GM06990 (cell line): ENCODE results near the gene CLIP4.

Experiments used
- DNase-seq: peaks from one replicate; pipeline ENCODE4 v3.0.0-alpha.2; 2011; ENCODE audit not compliant: insufficient read length; ENCODE audit errors: extremely low read depth
- H3K27me3 ChIP-seq: replicated peaks from 2 replicates; pipeline ENCODE4 v1.6.0; 2011; ENCODE audit warnings: low read length; ENCODE audit not compliant: control insufficient read depth, insufficient read depth
- H3K36me3 ChIP-seq: 2 replicates; pipeline ENCODE4 v1.5.1; 2011; ENCODE audit warnings: low read length; ENCODE audit not compliant: control insufficient read depth, insufficient read depth
- H3K4me3 ChIP-seq: replicated peaks from 2 replicates; pipeline ENCODE4 v1.5.1; 2011; ENCODE audit warnings: low read depth, mild to moderate bottlenecking, control low read depth, low read length
- CTCF ChIP-seq: IDR thresholded peaks from 2 replicates; pipeline ENCODE4 v1.5.1; 2011; ENCODE audit warnings: low read length, control low read depth, mild to moderate bottlenecking, inconsistent platforms; ENCODE audit not compliant: insufficient read depth, poor library complexity, severe bottlenecking

Gene CLIP4

GRCh38 chr2:29226375-29226774, 111.2 kb downstream of the CLIP4 start:
- DNase-seq: no peak
- TF ChIP-seq CTCF: no peak
- Histone ChIP-seq H3K36me3 (no peaks in the 10 kb centered on the region), H3K27me3 (no peaks in the 10 kb centered on the region; the same call in 1 of the 2 replicates), H3K4me3 (no peak overlapping the region)

- TF ChIP-seq CTCF: no peak
These were observed 111.6 kb downstream of the CLIP4 start for GRCh38 chr2:29226808-29227207.

GRCh38 chr2:29227935-29228675, 112.9 kb downstream of the CLIP4 start:
- TF ChIP-seq CTCF: no peak
- H3K4me3 ChIP-seq: no peak overlapping the region
- no peaks in the 10 kb centered on the region for H3K36me3 ChIP-seq
- H3K27me3 ChIP-seq: no peaks in the 10 kb centered on the region; the same call in 1 of the 2 replicates
- no peak for DNase-seq

More at GRCh38 chr2:29226808-29227207, 111.6 kb downstream of the CLIP4 start:
- Histone ChIP-seq H3K4me3 (no peak overlapping the region), H3K36me3 (no peaks in the 10 kb centered on the region), H3K27me3 (no peaks in the 10 kb centered on the region; the same call in 1 of the 2 replicates)
- no peak for DNase-seq

- DNase-seq: no peak
- H3K4me3 ChIP-seq: no peak overlapping the region
- H3K36me3 ChIP-seq: no peaks in the 10 kb centered on the region
- peaks cover 1% of the 10 kb centered on the region; the same call in 1 of the 2 replicates for H3K27me3 ChIP-seq
- no peak for TF ChIP-seq CTCF
These were observed 113.7 kb downstream of the CLIP4 start for GRCh38 chr2:29228947-29229346.

- no peak for DNase-seq
- TF ChIP-seq CTCF: no peak
- H3K36me3 ChIP-seq: no peaks in the 10 kb centered on the region
- H3K27me3 ChIP-seq: peaks cover 1% of the 10 kb centered on the region; the same call in 1 of the 2 replicates
- H3K4me3 ChIP-seq: no peak overlapping the region
These were observed 114.4 kb downstream of the CLIP4 start for GRCh38 chr2:29229640-29230039.
